BLaER1 treated with 17β-estradiol and CSF1 and Interleukin-3, amounts not matched to agents 10 nM and 100 nM (cell line): ENCODE measurements around the gene P2RY6.
"Not testable (repeated sequence)": the region's sequence is repeated elsewhere in the genome, so short reads cannot be mapped to it uniquely, and the experiment has no call there.

ENCODE experiments used
- H3K27ac ChIP-seq, 11 experiments: shearing (Covaris generic); formaldehyde crosslinking; 2 replicates each; pipeline ENCODE4 v1.8.1; 2022
- H3K27me3 ChIP-seq, 11 experiments: shearing (Covaris generic); formaldehyde crosslinking; 2 replicates each; pipeline ENCODE4 v1.8.1; 2022
- H3K36me3 ChIP-seq, 11 experiments: shearing (Covaris generic); formaldehyde crosslinking; 2 replicates each; pipeline ENCODE4 v1.8.1; 2022
- H3K4me1 ChIP-seq, 10 experiments: shearing (Covaris generic); formaldehyde crosslinking; 2 replicates each; pipeline ENCODE4 v1.8.1; 2022
- H3K4me2 ChIP-seq, 11 experiments: shearing (Covaris generic); formaldehyde crosslinking; 2 replicates each; pipeline ENCODE4 v1.8.1; 2022
- H3K4me3 ChIP-seq, 10 experiments: shearing (Covaris generic); formaldehyde crosslinking; 2 replicates each; pipeline ENCODE4 v1.8.1; 2022
- H3K9ac ChIP-seq, 11 experiments: shearing (Covaris generic); formaldehyde crosslinking; 2 replicates each; pipeline ENCODE4 v1.8.1; 2022
- H3K9me3 ChIP-seq, 11 experiments: shearing (Covaris generic); formaldehyde crosslinking; replicated peaks in 1 of 11; 2 replicates each; pipeline ENCODE4 v1.8.1; 2022
- H4K20me1 ChIP-seq, 11 experiments: shearing (Covaris generic); formaldehyde crosslinking; 2 replicates each; pipeline ENCODE4 v1.8.1; 2022
- Cebpa-rat ChIP-seq, 11 experiments: shearing (Covaris generic); IDR thresholded peaks; 2 replicates each; pipeline ENCODE4 v1.8.1; 2022

The P2RY6 gene

DNA sequence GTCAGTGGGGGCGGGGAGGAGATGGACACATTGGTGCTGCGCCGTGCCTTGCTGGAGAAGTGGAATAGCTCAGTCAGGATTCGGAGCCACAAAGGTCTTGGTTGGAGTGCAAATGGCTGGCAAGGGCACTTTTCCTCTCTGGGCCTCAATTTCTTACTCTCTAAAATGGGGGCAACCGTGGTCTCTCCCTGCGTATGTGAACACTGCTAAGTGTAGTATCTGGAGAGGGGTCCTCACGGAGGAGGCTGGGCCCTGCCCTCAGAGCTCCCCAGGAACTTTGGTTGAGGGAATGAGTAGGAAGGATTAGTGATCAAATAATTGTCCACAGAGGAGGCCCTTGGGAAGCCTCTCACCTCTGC, 521 bp downstream of the P2RY6 start:
- Histone ChIP-seq H3K27me3 (no peaks in the 10 kb centered on the region), H3K36me3 (no peaks in the 10 kb centered on the region), H3K27ac (peak overlapping the region in 7 of 11 experiments; percentile 17 to 72 (median 58); a peak in 10 of 22 replicates), H4K20me1 (no peaks in the 10 kb centered on the region), H3K4me2 (peak overlapping the region; percentile 59 to 97 (median 85)), H3K9me3 (no peaks in the 10 kb centered on the region), H3K9ac (peak overlapping the region in 2 of 11 experiments; percentile 21 to 38; a peak in 2 of 22 replicates), H3K4me3 (no peak overlapping the region), H3K4me1 (peaks cover 65 to 93% (median 79%) of the 10 kb centered on the region in 10 experiments)
- TF ChIP-seq Cebpa-rat (IDR thresholded peaks at IDR 0.05): no peak

DNA sequence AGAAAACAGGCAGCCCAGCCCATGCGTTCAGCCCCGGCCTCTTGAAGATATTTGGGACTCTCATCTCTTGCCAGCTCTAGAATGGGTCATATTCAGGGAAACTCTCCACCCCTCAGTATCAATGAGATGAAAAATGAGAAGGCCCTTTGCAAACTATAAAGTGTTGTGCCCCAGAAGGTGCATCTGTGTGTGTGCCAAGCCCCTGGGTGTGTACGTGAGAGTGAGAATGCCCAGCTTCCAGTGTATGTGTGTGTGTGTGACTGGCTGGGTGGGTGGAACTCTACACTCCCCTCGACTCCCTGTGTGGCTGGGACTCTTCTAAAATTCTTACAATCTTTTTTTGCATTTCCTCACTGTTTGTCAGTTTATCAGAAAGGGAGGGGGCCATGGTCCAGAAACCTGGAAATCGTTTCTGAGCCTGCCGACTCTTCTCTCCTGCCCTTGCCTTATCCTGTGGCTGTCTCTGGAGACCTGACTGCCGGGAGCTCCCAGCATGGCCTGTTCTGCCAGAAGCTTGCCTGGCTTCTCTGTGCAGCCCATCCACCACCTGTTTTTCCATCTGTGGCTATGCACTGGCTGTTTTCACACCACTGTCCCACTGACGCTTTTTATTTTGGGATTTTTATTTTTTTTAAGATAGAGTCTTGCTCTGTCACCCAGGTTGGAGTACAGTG, 1.2 kb downstream of the P2RY6 start:
- H3K9me3 ChIP-seq: no peaks in the 10 kb centered on the region
- peaks cover 58 to 86% (median 72%) of the 10 kb centered on the region in 10 experiments for H3K4me1 ChIP-seq
- no peaks in the 10 kb centered on the region for H4K20me1 ChIP-seq
- H3K4me3 ChIP-seq: no peak overlapping the region; a peak in 1 of 20 replicates
- H3K36me3 ChIP-seq: no peaks in the 10 kb centered on the region
- H3K27ac ChIP-seq: peak overlapping the region in 6 of 11 experiments; percentile 12 to 82 (median 50); a peak in 11 of 22 replicates
- H3K4me2 ChIP-seq: peak overlapping the region; percentile 59 to 97 (median 85)
- H3K9ac ChIP-seq: peak overlapping the region in 8 of 11 experiments; percentile 12 to 54 (median 28); a peak in 9 of 22 replicates
- H3K27me3 ChIP-seq: no peaks in the 10 kb centered on the region
- TF ChIP-seq Cebpa-rat (IDR thresholded peaks at IDR 0.05): no peak

DNA sequence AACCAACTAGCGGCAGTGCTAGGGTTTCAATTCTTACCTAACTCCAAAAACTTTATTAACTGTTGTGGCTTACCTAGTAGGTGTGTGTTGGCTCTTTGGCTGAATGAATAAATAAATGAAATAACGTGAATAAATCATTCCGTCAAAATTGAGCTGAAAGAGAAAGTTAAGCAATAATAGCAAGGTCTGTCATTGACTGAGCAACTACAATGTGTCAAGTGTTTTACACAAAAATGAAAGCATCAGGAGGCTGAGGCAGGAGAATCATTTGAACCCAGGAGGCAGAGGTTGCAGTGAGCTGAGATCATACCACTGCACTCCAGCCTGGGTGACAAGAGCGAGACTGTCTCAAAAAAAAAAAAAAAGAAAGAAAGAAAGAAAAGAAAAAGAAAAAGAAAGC, 2.1 kb downstream of the P2RY6 start:
- Histone ChIP-seq H3K4me2 (peak overlapping the region; percentile 59 to 97 (median 85)), H3K9ac (peak overlapping the region in 8 of 11 experiments; percentile 25 to 64 (median 36); a peak in 10 of 22 replicates), H3K27ac (peak overlapping the region in 9 of 11 experiments; percentile 27 to 82 (median 72); a peak in 14 of 22 replicates), H3K4me1 (peaks cover 50 to 77% (median 64%) of the 10 kb centered on the region in 10 experiments)
- H3K4me3 ChIP-seq, H3K36me3 ChIP-seq, H4K20me1 ChIP-seq, H3K9me3 ChIP-seq, H3K27me3 ChIP-seq: not testable (repeated sequence)

DNA sequence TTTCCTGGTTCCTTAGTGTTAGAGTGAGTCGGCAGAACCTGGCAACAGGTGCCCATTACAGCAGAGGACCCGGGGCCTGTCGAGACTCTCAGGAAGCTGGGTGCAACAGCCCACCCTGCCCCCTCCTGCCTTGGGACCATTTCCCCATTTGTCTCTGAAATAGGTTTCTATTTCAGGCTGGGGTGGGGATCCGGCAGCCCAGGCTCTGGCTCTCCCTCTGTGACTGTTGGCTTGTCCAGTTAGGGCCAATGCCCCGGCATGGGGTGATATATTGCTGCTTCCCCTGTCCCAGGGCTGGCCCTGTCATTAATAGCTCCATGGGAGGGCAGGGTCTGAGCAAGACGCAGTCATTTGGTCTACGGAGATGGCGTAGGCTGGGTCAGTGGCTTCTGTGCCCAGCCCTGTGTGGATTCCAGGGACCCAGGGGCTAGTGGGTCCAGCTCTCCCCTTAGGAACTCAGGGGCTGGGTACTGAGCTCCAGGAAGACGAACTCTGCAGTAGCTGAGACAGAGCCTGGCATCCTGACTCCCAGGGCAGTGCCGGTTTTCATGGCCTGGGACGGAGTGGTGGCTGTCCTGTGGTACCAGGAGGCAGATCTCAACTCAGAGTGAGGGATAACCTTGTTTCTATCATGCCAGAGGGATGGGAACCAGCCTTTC, 2.7 kb downstream of the P2RY6 start:
- H3K4me2 ChIP-seq: peak overlapping the region; percentile 59 to 97 (median 85)

DNA sequence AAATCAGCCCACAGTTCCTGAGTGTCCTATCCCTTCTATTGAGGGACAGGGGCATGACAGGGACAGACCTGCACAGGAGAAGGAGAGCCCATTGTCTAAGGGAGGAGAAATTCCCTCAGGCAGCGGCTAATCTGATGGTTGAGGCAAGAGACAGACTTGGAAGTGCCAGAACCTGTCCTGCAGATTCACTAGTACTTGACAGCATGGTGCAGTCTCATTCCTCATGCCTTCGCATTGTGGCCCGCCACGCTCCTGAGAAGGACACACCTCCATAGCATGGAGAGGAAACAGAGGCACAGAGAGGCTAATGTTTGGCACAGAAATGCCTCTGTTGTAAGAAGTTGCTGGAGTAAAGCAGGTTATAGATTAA, 3.2 kb downstream of the P2RY6 start:
- H3K4me3 ChIP-seq: peak overlapping the region in 1 of 10 experiments; percentile 50; a peak in 1 of 20 replicates
- H3K9ac ChIP-seq: peak overlapping the region in 8 of 11 experiments; percentile 25 to 64 (median 42); a peak in 10 of 22 replicates
- no peaks in the 10 kb centered on the region for H3K36me3 ChIP-seq

More for the DNA sequence above, 2.7 kb downstream of the P2RY6 start:
- Histone ChIP-seq H3K4me1 (peaks cover 43 to 75% (median 58%) of the 10 kb centered on the region in 10 experiments), H3K27ac (peak overlapping the region in 10 of 11 experiments; percentile 35 to 82 (median 72); a peak in 19 of 22 replicates), H3K9me3 (no peaks in the 10 kb centered on the region), H3K4me3 (peak overlapping the region in 2 of 10 experiments; percentile 21 to 50; a peak in 2 of 20 replicates), H3K36me3 (no peaks in the 10 kb centered on the region), H3K9ac (peak overlapping the region; percentile 16 to 64 (median 38); a peak in 16 of 22 replicates), H3K27me3 (no peaks in the 10 kb centered on the region), H4K20me1 (no peaks in the 10 kb centered on the region)
- TF ChIP-seq Cebpa-rat (IDR thresholded peaks at IDR 0.05): peak in 5 of 11 experiments; percentile 7 to 27 (median 15); a peak in 1 of 22 replicates

DNA sequence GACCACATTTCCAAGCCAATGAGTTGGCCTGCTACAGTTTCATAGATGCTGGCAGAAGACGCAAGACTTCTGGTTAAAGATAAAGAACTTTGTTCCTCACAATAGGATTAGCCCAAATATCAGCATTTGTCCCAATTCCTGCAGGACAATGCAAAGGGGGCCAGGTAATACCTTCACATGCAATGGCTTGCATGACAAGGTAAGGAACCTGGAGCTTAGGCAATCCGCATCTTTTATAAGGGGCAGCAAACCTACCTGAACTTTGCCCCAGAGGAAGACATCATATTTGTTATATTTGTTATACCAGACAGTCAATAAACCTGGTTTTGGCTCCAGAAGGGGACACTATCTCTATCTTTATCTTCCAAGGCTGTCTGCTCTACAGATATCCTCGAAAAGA, 5.3 kb downstream of the P2RY6 start:
- peaks cover 0 to 6% (median 0%) of the 10 kb centered on the region in 11 experiments; a peak in 3 of 22 replicates for H4K20me1 ChIP-seq
- TF ChIP-seq Cebpa-rat (IDR thresholded peaks at IDR 0.05): no peak
- H3K9me3 ChIP-seq: no peaks in the 10 kb centered on the region
- peaks cover 55 to 75% (median 60%) of the 10 kb centered on the region in 10 experiments for H3K4me1 ChIP-seq
- no peak overlapping the region for H3K9ac ChIP-seq
- H3K4me2 ChIP-seq: no peak overlapping the region
- H3K27ac ChIP-seq: no peak overlapping the region
- no peaks in the 10 kb centered on the region for H3K27me3 ChIP-seq
- H3K4me3 ChIP-seq: no peak overlapping the region
- no peaks in the 10 kb centered on the region for H3K36me3 ChIP-seq

More for the DNA sequence above, 3.2 kb downstream of the P2RY6 start:
- Histone ChIP-seq H4K20me1 (no peaks in the 10 kb centered on the region), H3K4me2 (peak overlapping the region; percentile 59 to 97 (median 85)), H3K9me3 (no peaks in the 10 kb centered on the region), H3K4me1 (peaks cover 42 to 75% (median 59%) of the 10 kb centered on the region in 10 experiments), H3K27me3 (no peaks in the 10 kb centered on the region), H3K27ac (peak overlapping the region in 9 of 11 experiments; percentile 53 to 82 (median 72); a peak in 17 of 22 replicates)
- no peak for TF ChIP-seq Cebpa-rat (IDR thresholded peaks at IDR 0.05)

DNA sequence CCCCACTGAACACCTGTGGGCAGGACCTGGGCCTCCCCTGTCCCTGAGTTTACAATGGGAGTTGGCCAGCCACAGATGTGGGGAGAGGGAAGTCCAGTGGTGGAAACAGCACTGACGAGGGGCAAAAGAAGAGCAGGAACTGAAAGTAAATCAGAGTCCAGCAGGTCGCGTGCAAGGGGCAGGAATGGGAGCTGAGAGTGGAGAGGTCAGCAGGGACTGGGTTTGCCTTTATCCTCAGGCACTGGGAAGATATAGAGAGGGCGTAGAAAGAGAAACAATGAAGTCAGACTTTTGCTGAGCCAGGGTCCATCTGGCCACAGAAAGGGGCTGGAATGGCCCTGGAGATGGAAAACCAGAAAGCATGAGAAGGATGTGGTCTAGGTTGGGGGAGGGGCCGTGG, 8.5 kb downstream of the P2RY6 start:
- Histone ChIP-seq H3K4me2 (peak overlapping the region; percentile 81 to 97 (median 91)), H3K36me3 (no peaks in the 10 kb centered on the region), H4K20me1 (peaks cover 0 to 6% (median 0%) of the 10 kb centered on the region in 11 experiments; a peak in 3 of 22 replicates), H3K4me1 (peaks cover 44 to 72% (median 55%) of the 10 kb centered on the region in 10 experiments), H3K27me3 (no peaks in the 10 kb centered on the region), H3K9me3 (no peaks in the 10 kb centered on the region), H3K4me3 (peak overlapping the region in 3 of 10 experiments; percentile 2 to 18 (median 6); a peak in 4 of 20 replicates), H3K27ac (peak overlapping the region in 9 of 11 experiments; percentile 31 to 73 (median 68); a peak in 17 of 22 replicates), H3K9ac (peak overlapping the region in 6 of 11 experiments; percentile 16 to 53 (median 42); a peak in 7 of 22 replicates)
- TF ChIP-seq Cebpa-rat (IDR thresholded peaks at IDR 0.05): no peak

DNA sequence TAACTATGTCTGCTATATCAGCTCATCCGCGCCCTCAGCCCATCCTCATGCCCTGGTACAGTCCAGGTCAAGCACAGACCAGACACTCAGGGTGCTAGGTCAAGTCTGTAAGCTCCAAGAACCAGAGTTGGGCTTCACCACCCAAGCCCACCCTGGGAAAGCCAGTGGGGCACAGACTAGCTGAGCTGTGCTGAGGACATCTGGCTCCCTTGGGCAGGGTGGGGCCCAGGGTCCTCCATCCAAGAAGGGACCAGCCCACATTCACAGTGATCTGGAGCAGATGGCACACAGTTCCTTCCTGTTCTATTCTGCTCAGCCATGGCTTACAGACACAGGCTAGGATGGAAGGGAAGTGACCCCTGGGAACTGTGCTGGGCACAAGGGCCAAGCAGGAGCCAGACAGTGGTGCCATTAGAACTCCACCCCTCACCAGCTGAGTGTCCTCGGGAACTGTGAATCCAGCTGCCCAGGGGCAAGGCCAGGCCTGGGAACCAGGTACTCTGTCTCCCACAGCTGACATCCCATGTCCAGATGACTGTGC, 9.1 kb downstream of the P2RY6 start:
- TF ChIP-seq Cebpa-rat (IDR thresholded peaks at IDR 0.05): no peak
- peak overlapping the region in 4 of 10 experiments; percentile 2 to 18 (median 10); a peak in 6 of 20 replicates for H3K4me3 ChIP-seq
- peak overlapping the region in 9 of 11 experiments; percentile 31 to 73 (median 68); a peak in 18 of 22 replicates for H3K27ac ChIP-seq
- H4K20me1 ChIP-seq: peaks cover 0 to 6% (median 0%) of the 10 kb centered on the region in 11 experiments; a peak in 3 of 22 replicates
- no peaks in the 10 kb centered on the region for H3K9me3 ChIP-seq
- peak overlapping the region in 7 of 11 experiments; percentile 11 to 53 (median 42); a peak in 9 of 22 replicates for H3K9ac ChIP-seq
- no peaks in the 10 kb centered on the region for H3K27me3 ChIP-seq
- H3K4me1 ChIP-seq: peaks cover 50 to 75% (median 60%) of the 10 kb centered on the region in 10 experiments
- peak overlapping the region; percentile 81 to 97 (median 91) for H3K4me2 ChIP-seq
- H3K36me3 ChIP-seq: no peaks in the 10 kb centered on the region
